GM12878 (cell line): ENCODE data around the gene TFAP2E. TPM values are rescaled to one million over a fixed set of nuclear protein-coding genes. Genes with fewer than 3 reads are reported as not detected.

Experiments
- ATAC-seq: fragments of 200-7000 bp; cut with Tn5 transposase; 3 replicates; pipeline ENCODE4 v1.9.1; 2020; ENCODE audit warnings: mild to moderate bottlenecking, moderate library complexity
- BruUV-seq: library from RNA; stranded (reverse); fragments of 400-500 nt; replicated peaks from 2 replicates; lab custom pipeline; 2021; lab: Mats Ljungman, UMichigan
- CTCF ChIA-PET: fragments of 300-600 bp; sonication (Branson Sonifier 250); formaldehyde crosslinking; extraction: SDS; loops from one replicate; lab custom pipeline; 2021; ENCODE audit warnings: inconsistent platforms; lab: Yijun Ruan, JAX
- POLR2A ChIA-PET: fragments of 350-600 bp; formaldehyde crosslinking; extraction: SDS; loops from one replicate; lab custom pipeline; 2021; ENCODE audit warnings: inconsistent platforms; lab: Charles Lee
- RAD21 ChIA-PET: fragments of 300-600 bp; sonication (Branson Sonifier 250); formaldehyde crosslinking; loops from one replicate; lab custom pipeline; 2023; ENCODE audit warnings: antibody characterized with exemption; ENCODE audit not compliant: unreplicated experiment; lab: Charles Lee
- SMC1A ChIA-PET: fragments of 300-600 bp; sonication (Branson Sonifier 250); formaldehyde crosslinking; loops from one replicate; lab custom pipeline; 2023; ENCODE audit not compliant: unreplicated experiment, uncharacterized antibody; lab: Charles Lee
- DNase-seq: peaks from one replicate; pipeline ENCODE4 v3.0.0-alpha.2; 2011; ENCODE audit warnings: low read depth, low spot score
- FAIRE-seq: peaks from 3 replicates; lab custom pipeline; 2011; peaks lifted over from hg19 to GRCh38; lab: Jason Lieb, UNC
- H2AFZ ChIP-seq: 2 replicates; pipeline ENCODE4 v1.6.0; 2011; ENCODE audit warnings: low read depth, low read length, control low read depth; ENCODE audit not compliant: control insufficient read depth
- H3K27ac ChIP-seq: 2 replicates; pipeline ENCODE4 v1.5.1; 2011; ENCODE audit warnings: control low read depth; ENCODE audit not compliant: control insufficient read depth, insufficient read depth
- H3K27me3 ChIP-seq, 2 experiments: replicated peaks in 1 of 2; 2 replicates each; pipeline versions ENCODE4 v1.6.0 to v1.6.1; 2011; ENCODE audit warnings: low read length in 1 of 2; ENCODE audit not compliant: control insufficient read depth in 2 of 2, insufficient read depth in 2 of 2
- H3K36me3 ChIP-seq, 2 experiments: 2 replicates each; pipeline ENCODE4 v1.5.1; 2011; ENCODE audit warnings: low read length in 1 of 2; ENCODE audit not compliant: control insufficient read depth in 2 of 2, insufficient read depth in 2 of 2
- H3K4me1 ChIP-seq: 2 replicates; pipeline ENCODE4 v1.6.1; 2011; ENCODE audit warnings: mild to moderate bottlenecking, low read length, moderate library complexity, mixed read lengths; ENCODE audit not compliant: control insufficient read depth, insufficient read depth
- H3K4me2 ChIP-seq: 2 replicates; pipeline ENCODE4 v1.6.0; 2011; ENCODE audit warnings: control low read depth; ENCODE audit not compliant: control insufficient read depth, insufficient read depth
- H3K4me3 ChIP-seq: fragments of 200-600 bp; sonication (generic); 2 replicates; pipeline ENCODE4 v1.5.1; 2016
- H3K79me2 ChIP-seq: 2 replicates; pipeline ENCODE4 v1.6.0; 2011; ENCODE audit warnings: low read length; ENCODE audit not compliant: control insufficient read depth, insufficient read depth
- H3K9ac ChIP-seq: 2 replicates; pipeline ENCODE4 v1.8.0; 2011; ENCODE audit warnings: low read length, control low read depth, mixed read lengths; ENCODE audit not compliant: control insufficient read depth, insufficient read depth
- H3K9me3 ChIP-seq: replicated peaks from 3 replicates; pipeline ENCODE4 v1.5.1; 2011; ENCODE audit warnings: mild to moderate bottlenecking, low read length; ENCODE audit not compliant: control insufficient read depth, insufficient read depth
- H4K20me1 ChIP-seq: 2 replicates; pipeline ENCODE4 v1.6.0; 2011; ENCODE audit not compliant: control insufficient read depth, insufficient read depth
- BCL3 ChIP-seq: IDR thresholded peaks from 2 replicates; pipeline ENCODE4 v1.6.1; 2011; ENCODE audit warnings: borderline replicate concordance, low read depth, mild to moderate bottlenecking, moderate library complexity, low read length; ENCODE audit not compliant: insufficient read depth, poor library complexity, severe bottlenecking
- CBFB ChIP-seq: IDR thresholded peaks from 2 replicates; pipeline ENCODE4 v1.6.1; 2016; ENCODE audit warnings: antibody characterized with exemption, low read depth
- CTCF ChIP-seq, 3 experiments: IDR thresholded peaks in 2 of 3; conservative IDR thresholded peaks in 1 of 3; 2 replicates each; pipeline ENCODE4 v1.5.1; 2011; ENCODE audit warnings: low read depth in 3 of 3, low read length in 3 of 3, mild to moderate bottlenecking in 3 of 3, control low read depth in 2 of 3, moderate library complexity in 2 of 3, inconsistent platforms in 1 of 3, mixed read lengths in 1 of 3; ENCODE audit not compliant: control insufficient read depth in 2 of 3, insufficient read depth in 1 of 3; ENCODE audit errors: extremely low read depth in 1 of 3
- POU2F2 ChIP-seq: IDR thresholded peaks from 3 replicates; pipeline ENCODE4 v1.6.1; 2011; ENCODE audit warnings: low read depth, mild to moderate bottlenecking, low read length, borderline replicate concordance
- RELB ChIP-seq: fragments of 450-650 bp; IDR thresholded peaks from 2 replicates; pipeline ENCODE4 v1.6.1; 2017; ENCODE audit warnings: low read depth, mild to moderate bottlenecking, moderate library complexity
- WGBS: methylation state at CpG from one replicate; pipeline ENCODE4 v1.1.6; 2016; ENCODE audit warnings: low lambda C conversion rate; ENCODE audit not compliant: insufficient replicate concordance, insufficient coverage; ENCODE audit errors: missing lambda C conversion rate; 5-methylcytosine and 5-hydroxymethylcytosine counted together
- in situ Hi-C: fragments of 300-500 bp; cut with MboI; formaldehyde crosslinking; loops from 9 replicates; pipeline ENCODE4 v1.14.3; 2018; ENCODE audit warnings: mixed read lengths
- intact Hi-C: fragments of 100-400 bp; cut with micrococcal nuclease; formaldehyde crosslinking; loops from one replicate; pipeline ENCODE4 v1.14.2; 2022; ENCODE audit not compliant: unreplicated experiment
- polyA plus RNA-seq, 11 experiments: library from polyadenylated mRNA; depleted of rRNA in 4 of 11; unstranded in 6 of 11; stranded (reverse) in 5 of 11; fragments of >200 nt; fragmentation: Nextera tagmentation in 4 of 11; fragmentation: Illumina TruSeq in 1 of 11; extraction: Ambion mirVana in 4 of 11; extraction: Trizol in 1 of 11; gene quantifications; 1 replicate in 1 of 11; 2 replicates in 10 of 11; pipeline versions ENCODE4 v1.2.1 to v1.2.3, GENCODE V29; 2011 to 2016; ENCODE audit warnings: inconsistent platforms in 2 of 11, missing spikeins in 2 of 11, low read depth in 1 of 11
- total RNA-seq, 4 experiments: library from RNA; depleted of rRNA in 3 of 4; stranded (reverse); fragments of >200 nt in 3 of 4; fragmentation: Illumina TruSeq in 1 of 4; extraction: Trizol in 1 of 4; gene quantifications; 2 replicates each; pipeline versions ENCODE4 v1.2.1 to v1.2.3, GENCODE V29; 2013 to 2021

Gene TFAP2E
- total and polyA plus RNA-seq, 10 of the 15 experiments (the other 5 are each of a cell fraction or from before 2014, with no cell fraction given) = 0.10 to 1.1 (median 0.43) TPM

- TF ChIP-seq CTCF (IDR thresholded peaks at IDR 0.05 in 2 of 3, conservative IDR thresholded peaks at IDR 0.05 in 1 of 3; ENCODE audit: control insufficient read depth in 2 of 3, extremely low read depth in 1 of 3, insufficient read depth in 1 of 3, low read depth in 3 of 3, low read length in 3 of 3) (no peak), CBFB (no peak)
- TF ChIP-seq, all 136 proteins: peak for 0
Measured at GRCh38 chr1:35591211-35591610, 18.1 kb downstream of the TFAP2E start (continued).

- Histone ChIP-seq H3K4me1 (no peaks in the 10 kb centered on the region), H3K36me3 (peaks cover 0 to 2% of the 10 kb centered on the region in 2 experiments; a peak in 3 of 4 replicates), H2AFZ (no peak overlapping the region), H4K20me1 (no peaks in the 10 kb centered on the region), H3K4me3 (no peak overlapping the region), H3K27me3 (no peaks in the 10 kb centered on the region), H3K79me2 (no peaks in the 10 kb centered on the region), H3K9ac (no peak overlapping the region), H3K9me3 (no peaks in the 10 kb centered on the region), H3K27ac (no peak overlapping the region), H3K4me2 (no peak overlapping the region)
- BruUV-seq = no TSS peak
- POLR2A ChIA-PET = no interaction called here
- CTCF ChIA-PET = interaction anchor here (0.6 to 1.5 kb wide), 5 partner anchors 12 to 740 kb away, joined by 3 to 6 read pairs (median 4); no protein-coding TSS in a partner anchor
- ATAC-seq = no peak
- FAIRE-seq = no peak
- TF ChIP-seq BCL3 (peak; percentile 44), POU2F2 (no peak), RELB (no peak)
- in situ Hi-C loops (no loop called here), intact Hi-C loops (no loop called here)
- SMC1A ChIA-PET = interaction anchor here (1.4 kb wide), 2 partner anchors 14 to 135 kb away, joined by 3 read pairs; no protein-coding TSS in a partner anchor
- DNase-seq = no peak
- RAD21 ChIA-PET = no interaction called here
- 78% methylated on average over 8 of the region's 8 CpGs for WGBS
Measured at GRCh38 chr1:35592991-35593769, 20.1 kb downstream of the TFAP2E start.
